Gastroesophageal sphincter (tissue), 3 donors: Measurements from ENCODE around the gene GRK5.

ENCODE experiments used
- POLR2A ChIP-seq, 2 donors: fragments of 450-650 bp; IDR thresholded peaks; one replicate each; pipeline ENCODE4 v1.6.1; 2017; ENCODE audit warnings: antibody characterized with exemption in 2 of 2, mild to moderate bottlenecking in 2 of 2, moderate library complexity in 1 of 2
- POLR2AphosphoS5 ChIP-seq: sonication (generic); formaldehyde crosslinking; IDR thresholded peaks from one replicate; pipeline ENCODE4 v1.6.1; 2017; ENCODE audit warnings: antibody characterized with exemption
- TF ChIP-seq, protein P1 (sequence below), 4 experiments: fragments of 200-600 bp in 2 of 4; fragments of 450-650 bp in 2 of 4; sonication (generic) in 1 of 4; IDR thresholded peaks; one replicate each; pipeline ENCODE4 v1.5.1; 2017 to 2019; ENCODE audit warnings: antibody characterized with exemption in 4 of 4, mild to moderate bottlenecking in 2 of 4, moderate library complexity in 2 of 4

DNA sequence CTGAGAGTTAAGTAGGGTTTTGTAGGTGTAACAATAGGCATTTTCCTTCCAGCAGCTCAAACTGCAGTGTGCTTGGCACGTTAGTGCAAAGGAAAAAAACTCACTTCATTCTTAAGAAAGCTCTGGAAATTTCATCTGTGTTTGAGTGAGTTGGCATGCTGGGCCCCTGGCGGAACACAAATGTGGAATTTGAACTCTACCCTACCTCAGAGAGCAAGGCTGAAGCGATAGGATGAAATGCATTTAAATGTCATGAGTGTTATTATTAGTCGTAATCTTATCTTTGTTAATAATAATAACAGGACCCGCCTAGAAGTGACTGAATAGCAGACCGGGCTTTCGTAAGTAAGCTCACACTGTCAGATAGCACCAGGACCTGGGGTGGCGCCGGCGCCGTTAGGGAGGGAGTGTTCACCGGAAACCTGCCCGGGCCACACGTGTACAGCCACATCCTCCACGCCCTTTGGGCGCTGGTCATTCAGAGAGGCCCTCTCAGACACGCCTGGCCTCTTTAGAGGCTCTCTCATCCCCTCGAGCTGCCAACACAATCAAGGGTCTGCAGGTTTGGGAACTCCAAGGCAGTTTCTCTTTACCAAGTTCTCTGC lies 63.5 kb downstream of the GRK5 start:
- TF ChIP-seq, protein P1, sequence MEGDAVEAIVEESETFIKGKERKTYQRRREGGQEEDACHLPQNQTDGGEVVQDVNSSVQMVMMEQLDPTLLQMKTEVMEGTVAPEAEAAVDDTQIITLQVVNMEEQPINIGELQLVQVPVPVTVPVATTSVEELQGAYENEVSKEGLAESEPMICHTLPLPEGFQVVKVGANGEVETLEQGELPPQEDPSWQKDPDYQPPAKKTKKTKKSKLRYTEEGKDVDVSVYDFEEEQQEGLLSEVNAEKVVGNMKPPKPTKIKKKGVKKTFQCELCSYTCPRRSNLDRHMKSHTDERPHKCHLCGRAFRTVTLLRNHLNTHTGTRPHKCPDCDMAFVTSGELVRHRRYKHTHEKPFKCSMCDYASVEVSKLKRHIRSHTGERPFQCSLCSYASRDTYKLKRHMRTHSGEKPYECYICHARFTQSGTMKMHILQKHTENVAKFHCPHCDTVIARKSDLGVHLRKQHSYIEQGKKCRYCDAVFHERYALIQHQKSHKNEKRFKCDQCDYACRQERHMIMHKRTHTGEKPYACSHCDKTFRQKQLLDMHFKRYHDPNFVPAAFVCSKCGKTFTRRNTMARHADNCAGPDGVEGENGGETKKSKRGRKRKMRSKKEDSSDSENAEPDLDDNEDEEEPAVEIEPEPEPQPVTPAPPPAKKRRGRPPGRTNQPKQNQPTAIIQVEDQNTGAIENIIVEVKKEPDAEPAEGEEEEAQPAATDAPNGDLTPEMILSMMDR (IDR thresholded peaks at IDR 0.05) = no peak
- TF ChIP-seq POLR2A (IDR thresholded peaks at IDR 0.05) = no peak
- TF ChIP-seq POLR2AphosphoS5 = no peak
